ENCODE results near the gene FAM13B. TPM values are rescaled to one million over a fixed set of nuclear protein-coding genes. Genes with fewer than 3 reads are reported as not detected.

Gene FAM13B
- total and polyA plus RNA-seq, 9 of the 15 experiments (the other 6 are each of a cell fraction or from before 2014, with no cell fraction given) = 2.3 to 21.6 (median 14.1) TPM

DNA sequence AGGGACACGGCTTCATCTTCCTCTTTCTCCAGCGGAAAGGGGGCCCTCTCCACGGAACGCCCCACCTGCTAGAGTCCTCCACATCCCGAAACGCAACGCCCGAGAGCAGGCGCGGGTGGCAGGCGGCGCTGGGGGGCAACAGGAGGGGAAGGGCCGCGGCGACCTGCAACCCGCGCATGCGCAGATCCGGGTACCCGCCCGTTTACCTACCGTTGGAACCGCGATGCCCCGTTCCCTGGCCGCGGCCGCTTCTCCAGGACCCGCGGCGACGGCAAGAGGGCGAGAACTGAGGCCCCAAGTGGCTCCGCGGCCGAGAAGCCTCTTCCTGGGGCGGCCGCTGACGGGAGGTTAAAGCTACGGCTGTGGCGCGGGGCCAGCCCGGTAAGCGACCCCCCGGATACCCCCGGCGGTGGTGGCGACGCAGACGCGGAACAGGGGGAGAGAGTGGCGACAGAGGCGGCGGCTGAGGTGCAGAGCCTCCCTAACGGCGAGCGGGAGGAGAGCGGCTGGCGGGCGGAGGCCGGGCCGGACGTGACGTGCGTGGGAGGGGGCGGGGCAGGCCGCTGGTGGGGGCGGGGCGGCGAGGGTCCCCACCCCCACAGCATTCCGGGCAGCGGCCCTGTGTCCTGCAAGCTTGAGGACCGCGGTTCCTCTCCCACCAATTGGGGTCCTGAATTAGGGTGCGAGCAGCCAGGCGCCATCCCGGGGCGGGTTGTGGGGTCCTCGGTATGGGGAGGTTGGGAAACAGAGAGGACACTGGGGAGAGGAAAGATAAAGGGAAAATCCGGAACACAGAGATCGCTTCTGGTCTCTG lies at the start of gene FAM13B (continued):
- TF ChIP-seq KDM2B (CRISPR knock-in tag; IDR thresholded peaks at IDR 0.05) (no peak), ZFP30 (CRISPR knock-in tag; IDR thresholded peaks at IDR 0.05; ENCODE audit: borderline replicate concordance) (no peak), ZNF174 (CRISPR knock-in tag; IDR thresholded peaks at IDR 0.05) (no peak), SIN3A (IDR thresholded peaks at IDR 0.05; ENCODE audit: borderline replicate concordance in 2 of 2, control insufficient read depth in 1 of 2, low read depth in 2 of 2, low read length in 2 of 2) (peak in 1 of 2 experiments; percentile 14; a peak in 2 of 4 replicates), GTF2E2 (tag; IDR thresholded peaks at IDR 0.05) (peak; percentile 93), HOXB6 (CRISPR knock-in tag; IDR thresholded peaks at IDR 0.05; ENCODE audit: borderline replicate concordance) (no peak), ZNF699 (CRISPR knock-in tag; IDR thresholded peaks at IDR 0.05; ENCODE audit: insufficient replicate concordance) (no peak), ZNF134 (CRISPR knock-in tag; conservative IDR thresholded peaks at IDR 0.05) (no peak), RB1 (IDR thresholded peaks at IDR 0.05; ENCODE audit: low read depth) (peak; percentile 44), TAL1 (IDR thresholded peaks at IDR 0.05) (no peak), LCOR (CRISPR knock-in tag; IDR thresholded peaks at IDR 0.05) (no peak), ZNF133 (CRISPR knock-in tag; IDR thresholded peaks at IDR 0.05) (no peak), JUN (IDR thresholded peaks at IDR 0.05; ENCODE audit: borderline replicate concordance, low read depth, low read length) (no peak), JUN (CRISPR knock-in tag; IDR thresholded peaks at IDR 0.05; ENCODE audit: borderline replicate concordance) (0 out of 2 replicates have a peak, but pooled peaks have one; percentile 11)
- TF ChIP-seq, protein P1, sequence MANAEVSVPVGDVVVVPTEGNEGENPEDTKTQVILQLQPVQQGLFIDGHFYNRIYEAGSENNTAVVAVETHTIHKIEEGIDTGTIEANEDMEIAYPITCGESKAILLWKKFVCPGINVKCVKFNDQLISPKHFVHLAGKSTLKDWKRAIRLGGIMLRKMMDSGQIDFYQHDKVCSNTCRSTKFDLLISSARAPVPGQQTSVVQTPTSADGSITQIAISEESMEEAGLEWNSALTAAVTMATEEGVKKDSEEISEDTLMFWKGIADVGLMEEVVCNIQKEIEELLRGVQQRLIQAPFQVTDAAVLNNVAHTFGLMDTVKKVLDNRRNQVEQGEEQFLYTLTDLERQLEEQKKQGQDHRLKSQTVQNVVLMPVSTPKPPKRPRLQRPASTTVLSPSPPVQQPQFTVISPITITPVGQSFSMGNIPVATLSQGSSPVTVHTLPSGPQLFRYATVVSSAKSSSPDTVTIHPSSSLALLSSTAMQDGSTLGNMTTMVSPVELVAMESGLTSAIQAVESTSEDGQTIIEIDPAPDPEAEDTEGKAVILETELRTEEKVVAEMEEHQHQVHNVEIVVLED (CRISPR knock-in tag; IDR thresholded peaks at IDR 0.05) = 0 out of 2 replicates have a peak, but pooled peaks have one; percentile 23
- TF ChIP-seq, protein P2, sequence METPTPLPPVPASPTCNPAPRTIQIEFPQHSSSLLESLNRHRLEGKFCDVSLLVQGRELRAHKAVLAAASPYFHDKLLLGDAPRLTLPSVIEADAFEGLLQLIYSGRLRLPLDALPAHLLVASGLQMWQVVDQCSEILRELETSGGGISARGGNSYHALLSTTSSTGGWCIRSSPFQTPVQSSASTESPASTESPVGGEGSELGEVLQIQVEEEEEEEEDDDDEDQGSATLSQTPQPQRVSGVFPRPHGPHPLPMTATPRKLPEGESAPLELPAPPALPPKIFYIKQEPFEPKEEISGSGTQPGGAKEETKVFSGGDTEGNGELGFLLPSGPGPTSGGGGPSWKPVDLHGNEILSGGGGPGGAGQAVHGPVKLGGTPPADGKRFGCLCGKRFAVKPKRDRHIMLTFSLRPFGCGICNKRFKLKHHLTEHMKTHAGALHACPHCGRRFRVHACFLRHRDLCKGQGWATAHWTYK (CRISPR knock-in tag; IDR thresholded peaks at IDR 0.05) = no peak
- TF ChIP-seq, protein P3, sequence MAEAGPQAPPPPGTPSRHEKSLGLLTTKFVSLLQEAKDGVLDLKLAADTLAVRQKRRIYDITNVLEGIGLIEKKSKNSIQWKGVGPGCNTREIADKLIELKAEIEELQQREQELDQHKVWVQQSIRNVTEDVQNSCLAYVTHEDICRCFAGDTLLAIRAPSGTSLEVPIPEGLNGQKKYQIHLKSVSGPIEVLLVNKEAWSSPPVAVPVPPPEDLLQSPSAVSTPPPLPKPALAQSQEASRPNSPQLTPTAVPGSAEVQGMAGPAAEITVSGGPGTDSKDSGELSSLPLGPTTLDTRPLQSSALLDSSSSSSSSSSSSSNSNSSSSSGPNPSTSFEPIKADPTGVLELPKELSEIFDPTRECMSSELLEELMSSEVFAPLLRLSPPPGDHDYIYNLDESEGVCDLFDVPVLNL (CRISPR knock-in tag; IDR thresholded peaks at IDR 0.05; ENCODE audit: low read depth) = 0 out of 2 replicates have a peak, but pooled peaks have one; percentile 5
- TF ChIP-seq, protein P4, sequence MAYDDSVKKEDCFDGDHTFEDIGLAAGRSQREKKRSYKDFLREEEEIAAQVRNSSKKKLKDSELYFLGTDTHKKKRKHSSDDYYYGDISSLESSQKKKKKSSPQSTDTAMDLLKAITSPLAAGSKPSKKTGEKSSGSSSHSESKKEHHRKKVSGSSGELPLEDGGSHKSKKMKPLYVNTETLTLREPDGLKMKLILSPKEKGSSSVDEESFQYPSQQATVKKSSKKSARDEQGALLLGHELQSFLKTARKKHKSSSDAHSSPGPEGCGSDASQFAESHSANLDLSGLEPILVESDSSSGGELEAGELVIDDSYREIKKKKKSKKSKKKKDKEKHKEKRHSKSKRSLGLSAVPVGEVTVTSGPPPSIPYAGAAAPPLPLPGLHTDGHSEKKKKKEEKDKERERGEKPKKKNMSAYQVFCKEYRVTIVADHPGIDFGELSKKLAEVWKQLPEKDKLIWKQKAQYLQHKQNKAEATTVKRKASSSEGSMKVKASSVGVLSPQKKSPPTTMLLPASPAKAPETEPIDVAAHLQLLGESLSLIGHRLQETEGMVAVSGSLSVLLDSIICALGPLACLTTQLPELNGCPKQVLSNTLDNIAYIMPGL (CRISPR knock-in tag; IDR thresholded peaks at IDR 0.05) = peak; percentile 27; the same call in 1 of the 2 replicates
- TF ChIP-seq, protein P5, sequence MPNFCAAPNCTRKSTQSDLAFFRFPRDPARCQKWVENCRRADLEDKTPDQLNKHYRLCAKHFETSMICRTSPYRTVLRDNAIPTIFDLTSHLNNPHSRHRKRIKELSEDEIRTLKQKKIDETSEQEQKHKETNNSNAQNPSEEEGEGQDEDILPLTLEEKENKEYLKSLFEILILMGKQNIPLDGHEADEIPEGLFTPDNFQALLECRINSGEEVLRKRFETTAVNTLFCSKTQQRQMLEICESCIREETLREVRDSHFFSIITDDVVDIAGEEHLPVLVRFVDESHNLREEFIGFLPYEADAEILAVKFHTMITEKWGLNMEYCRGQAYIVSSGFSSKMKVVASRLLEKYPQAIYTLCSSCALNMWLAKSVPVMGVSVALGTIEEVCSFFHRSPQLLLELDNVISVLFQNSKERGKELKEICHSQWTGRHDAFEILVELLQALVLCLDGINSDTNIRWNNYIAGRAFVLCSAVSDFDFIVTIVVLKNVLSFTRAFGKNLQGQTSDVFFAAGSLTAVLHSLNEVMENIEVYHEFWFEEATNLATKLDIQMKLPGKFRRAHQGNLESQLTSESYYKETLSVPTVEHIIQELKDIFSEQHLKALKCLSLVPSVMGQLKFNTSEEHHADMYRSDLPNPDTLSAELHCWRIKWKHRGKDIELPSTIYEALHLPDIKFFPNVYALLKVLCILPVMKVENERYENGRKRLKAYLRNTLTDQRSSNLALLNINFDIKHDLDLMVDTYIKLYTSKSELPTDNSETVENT (CRISPR knock-in tag; IDR thresholded peaks at IDR 0.05) = no peak
